HG03520 (cell line): ENCODE data around the gene TMEM204.

Source experiments
- ATAC-seq: cut with Tn5 transposase; IDR thresholded peaks from one replicate; pipeline ENCODE4 v1.9.1; 2021; ENCODE audit warnings: mild to moderate bottlenecking, moderate library complexity; ENCODE audit not compliant: unreplicated experiment

The TMEM204 gene

DNA sequence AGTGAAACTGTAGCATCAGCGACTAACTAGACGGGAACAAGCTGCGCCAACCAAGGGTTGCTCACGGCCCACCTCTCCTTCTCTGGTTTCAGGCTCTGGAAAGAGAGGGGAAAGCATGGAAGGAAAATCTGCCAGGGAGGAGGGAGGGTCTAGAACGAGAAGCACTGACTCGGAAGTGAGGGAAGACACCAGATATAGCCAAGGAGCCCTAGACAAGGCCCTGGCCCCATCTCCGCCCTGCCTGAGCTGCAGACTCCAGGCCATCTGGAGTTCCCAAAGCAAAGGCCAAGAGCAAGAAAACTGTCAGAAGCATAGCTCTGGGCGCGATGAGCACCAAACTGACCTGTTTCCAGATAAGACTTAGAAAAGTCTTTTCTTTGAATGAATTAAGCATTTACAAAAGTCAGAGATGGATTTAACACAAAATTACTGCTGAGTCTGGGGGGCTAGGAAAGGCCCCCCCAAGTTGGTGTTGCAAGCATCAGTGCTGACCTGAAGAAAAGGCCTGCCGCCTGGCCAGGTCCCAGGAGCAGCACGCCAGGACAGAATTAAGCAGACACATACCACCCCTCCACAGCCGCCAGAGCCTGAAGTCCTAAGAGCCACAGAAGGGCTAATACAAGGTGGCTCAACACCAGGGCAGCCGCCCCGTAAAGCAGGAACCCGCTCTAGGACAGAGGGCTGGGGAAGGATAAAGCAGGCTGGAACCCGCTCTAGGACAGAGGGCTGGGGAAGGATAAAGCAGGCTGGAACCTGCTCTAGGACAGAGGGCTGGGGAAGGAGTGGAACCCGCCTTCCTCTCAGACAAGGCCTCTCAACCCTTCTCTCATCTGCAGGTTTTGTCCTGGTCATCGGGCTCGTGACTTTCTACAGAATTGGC, 20.7 kb downstream of the TMEM204 start:
- no peak for ATAC-seq

DNA sequence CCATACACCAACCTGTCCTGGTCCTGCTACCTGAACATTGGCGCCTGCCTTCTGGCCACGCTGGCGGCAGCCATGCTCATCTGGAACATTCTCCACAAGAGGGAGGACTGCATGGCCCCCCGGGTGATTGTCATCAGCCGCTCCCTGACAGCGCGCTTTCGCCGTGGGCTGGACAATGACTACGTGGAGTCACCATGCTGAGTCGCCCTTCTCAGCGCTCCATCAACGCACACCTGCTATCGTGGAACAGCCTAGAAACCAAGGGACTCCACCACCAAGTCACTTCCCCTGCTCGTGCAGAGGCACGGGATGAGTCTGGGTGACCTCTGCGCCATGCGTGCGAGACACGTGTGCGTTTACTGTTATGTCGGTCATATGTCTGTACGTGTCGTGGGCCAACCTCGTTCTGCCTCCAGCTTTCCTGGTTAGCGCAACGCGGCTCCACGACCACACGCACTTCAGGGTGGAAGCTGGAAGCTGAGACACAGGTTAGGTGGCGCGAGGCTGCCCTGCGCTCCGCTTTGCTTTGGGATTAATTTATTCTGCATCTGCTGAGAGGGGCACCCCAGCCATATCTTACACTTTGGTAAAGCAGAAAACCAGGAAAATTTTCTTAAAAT, 21.5 kb downstream of the TMEM204 start:
- no peak for ATAC-seq

DNA sequence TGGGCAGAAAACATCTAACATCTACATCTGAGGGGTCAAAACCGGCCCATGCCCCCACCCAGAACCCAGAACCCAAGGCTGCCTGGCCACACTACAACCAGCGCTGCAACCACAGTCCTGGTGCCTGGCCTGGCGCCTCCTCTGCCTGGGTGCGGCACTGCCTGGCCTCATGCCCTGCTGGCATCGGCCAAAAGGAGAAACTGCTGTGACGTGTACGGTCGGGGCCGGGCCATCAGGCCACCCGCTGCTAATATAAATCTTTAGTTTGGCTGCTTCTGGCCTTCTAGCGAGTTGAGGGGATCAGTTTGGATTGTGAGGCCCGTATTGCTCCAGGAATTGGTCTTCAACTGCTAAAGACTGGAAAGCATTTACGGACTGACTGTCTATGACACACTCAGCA, 22.8 kb downstream of the TMEM204 start:
- no peak for ATAC-seq

DNA sequence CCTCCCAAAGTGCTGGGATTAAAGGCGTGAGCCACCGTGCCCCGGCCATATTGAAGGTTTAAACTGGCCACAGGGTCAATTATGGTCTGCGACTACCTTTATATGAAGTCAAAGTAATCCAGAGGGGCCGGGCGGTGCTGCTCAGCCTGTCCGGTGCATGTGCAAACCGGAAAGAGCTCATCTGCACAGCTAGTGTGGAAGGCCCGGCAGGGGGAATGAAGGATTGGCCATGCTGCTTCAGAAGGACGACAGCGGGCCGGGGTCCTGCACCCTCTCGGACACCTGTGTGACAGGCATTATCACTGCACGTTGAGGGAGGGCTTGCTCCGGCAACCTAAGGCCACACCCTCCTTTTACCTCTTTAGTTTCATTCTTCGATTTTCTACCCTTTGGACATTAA, 23.6 kb downstream of the TMEM204 start:
- no peak for ATAC-seq

DNA sequence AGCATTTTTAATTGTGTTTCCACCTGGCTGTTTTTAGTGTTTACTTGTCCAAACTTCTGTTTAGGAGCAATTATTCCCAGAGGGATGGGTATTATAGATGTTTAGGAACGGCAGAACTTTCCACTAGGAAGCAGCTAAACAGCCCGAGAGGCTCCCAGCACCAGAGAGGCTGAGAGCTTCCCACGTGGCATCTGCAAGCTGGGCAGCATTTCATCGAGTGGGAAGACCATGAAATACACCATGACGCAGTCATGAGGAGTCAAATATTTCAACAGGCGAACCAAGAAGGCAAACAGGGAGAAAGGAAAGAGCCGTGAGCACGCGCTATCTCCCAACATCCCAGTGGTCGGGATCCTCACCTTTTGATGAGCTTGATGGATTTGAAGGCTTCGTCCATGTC, 24.1 kb downstream of the TMEM204 start:
- no peak for ATAC-seq

DNA sequence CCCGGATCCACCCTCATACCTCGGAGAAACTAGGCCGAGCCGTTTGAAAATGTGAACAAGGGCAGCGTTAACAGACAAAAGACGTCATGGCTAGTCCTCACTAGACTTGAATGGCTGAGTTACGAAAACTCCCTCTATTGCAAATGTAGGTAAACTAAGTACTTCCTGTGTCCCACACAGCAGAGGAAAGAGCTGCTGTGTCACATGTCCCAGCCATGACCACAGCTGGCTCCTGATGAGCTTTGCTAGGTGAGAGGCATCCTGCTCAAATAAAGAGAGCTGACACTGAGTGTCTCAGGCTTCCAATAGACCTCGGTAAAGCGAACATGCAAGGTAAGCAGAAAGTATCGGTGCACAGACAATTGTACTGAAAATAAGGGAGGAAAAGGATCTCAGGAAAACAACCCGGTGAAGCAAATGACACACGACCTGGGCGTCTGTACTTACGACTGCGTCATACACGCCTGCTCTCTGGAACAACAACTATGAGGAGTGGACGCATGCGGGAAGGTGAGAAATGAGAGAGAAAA, 26.0 kb downstream of the TMEM204 start:
- ATAC-seq: no peak

DNA sequence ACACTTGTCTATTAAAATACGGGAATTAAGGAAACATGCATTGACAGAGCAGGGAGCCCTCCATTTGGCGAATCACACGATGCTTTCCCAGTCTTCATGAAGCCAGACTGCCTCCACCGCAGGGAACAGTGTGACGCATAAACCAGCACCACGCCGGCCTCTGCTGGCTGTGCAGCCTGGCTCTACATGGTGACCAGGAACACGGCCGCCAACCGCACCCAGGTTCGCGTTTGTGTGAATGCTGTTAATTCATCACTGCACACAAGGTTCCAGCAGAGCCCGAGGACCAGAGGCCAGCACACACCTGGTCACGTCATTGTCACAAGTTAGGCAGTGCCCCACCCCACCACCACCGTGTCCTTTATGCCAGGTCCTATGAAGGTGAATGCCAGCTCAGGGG, 26.7 kb downstream of the TMEM204 start:
- no peak for ATAC-seq

DNA sequence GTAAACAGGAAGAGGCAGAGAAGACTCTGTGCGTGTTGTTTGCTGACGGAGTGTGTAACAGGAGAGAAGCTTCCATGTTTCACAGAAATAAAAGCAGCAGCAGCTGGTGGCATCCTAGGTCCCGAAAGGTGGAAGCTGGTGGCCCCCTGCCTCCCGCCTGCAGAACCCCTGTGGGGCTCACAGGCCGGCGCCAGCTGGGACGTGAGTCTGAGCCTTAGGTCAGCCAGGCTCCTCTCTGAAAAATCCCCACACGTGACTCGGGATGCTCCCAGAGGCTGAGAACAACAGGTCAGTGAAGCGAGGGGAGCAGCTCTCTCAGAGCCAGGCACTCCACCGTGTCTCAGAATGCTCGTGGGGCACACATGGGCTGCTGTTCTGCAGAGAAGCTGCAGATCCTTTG, 27.4 kb downstream of the TMEM204 start:
- no peak for ATAC-seq

DNA sequence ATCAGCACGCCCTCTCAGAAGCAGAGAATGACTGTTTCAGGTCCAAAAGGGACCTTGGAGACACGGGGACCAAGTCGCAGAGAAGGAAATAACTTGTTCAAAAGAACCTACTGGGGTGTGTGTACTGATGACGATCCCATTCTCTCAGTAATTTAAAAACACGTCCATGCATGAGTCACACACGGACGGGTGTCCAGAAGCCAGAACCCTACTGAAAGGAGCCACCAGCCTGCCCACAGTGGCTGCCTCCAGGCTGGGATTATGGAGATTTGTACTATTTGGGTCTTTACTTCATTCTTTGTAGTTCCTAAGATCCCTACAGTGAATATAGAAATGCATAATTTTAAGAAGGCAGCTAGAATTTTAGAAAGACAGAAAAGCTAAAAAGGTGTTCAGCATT, 27.8 kb downstream of the TMEM204 start:
- no peak for ATAC-seq

DNA sequence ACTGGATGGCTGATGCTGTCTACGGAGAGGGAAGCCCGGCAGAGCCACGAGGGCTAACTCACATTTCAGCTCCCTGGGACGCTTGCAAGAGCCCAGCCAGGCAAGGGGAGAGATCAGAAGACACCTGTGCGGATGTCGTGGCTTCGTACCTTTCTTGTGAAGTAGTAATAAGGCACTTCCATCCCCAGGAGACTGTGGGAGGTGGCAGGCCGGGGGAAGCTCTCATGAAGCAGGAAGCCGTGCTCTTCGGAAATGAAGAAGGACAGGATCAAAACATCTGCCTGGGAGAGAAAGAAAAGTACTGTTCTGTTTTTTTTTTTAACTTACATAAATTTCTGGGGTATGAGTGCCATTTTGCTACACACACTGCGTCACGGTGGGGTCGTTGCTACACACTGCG, 28.4 kb downstream of the TMEM204 start:
- no peak for ATAC-seq

DNA sequence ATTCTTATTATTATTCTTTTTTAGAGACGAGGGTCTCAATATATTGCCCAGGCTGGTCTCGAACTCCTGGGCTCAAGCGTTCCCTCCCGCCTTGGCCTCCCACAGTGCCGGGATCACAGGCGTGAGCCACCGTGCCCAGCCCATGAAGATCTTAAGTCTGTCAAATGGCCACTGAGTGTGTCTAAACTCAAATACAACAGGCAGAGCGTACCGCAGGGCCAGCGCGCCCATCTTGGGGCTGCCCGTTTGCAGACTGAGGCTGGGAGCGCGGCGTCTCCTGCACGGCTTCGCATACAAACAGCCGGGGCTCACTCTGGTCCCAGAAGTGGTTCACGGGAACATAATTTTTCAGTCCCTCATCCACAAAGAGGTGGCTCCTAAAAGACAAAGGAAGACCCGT, 30.3 kb downstream of the TMEM204 start:
- no peak for ATAC-seq

DNA sequence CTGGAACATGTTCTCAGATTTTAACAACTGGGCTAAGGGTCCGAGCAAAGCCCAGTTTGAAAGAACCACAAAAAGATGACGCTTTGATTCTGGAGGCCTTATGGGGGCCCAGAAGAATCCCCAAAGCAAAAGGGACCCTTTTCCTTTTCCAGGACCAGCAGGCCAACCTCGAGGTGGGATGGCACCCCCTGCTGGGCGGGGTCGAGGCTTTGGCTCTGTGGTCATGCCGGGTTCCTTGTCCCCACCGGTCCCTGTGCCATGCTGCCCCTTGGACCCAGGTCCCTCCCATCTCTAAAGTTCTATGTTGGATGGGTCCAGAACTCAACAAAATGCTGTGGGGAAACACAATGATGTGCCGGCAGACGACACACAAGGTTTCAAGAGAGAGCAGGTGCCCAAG, 30.9 kb downstream of the TMEM204 start:
- no peak for ATAC-seq

DNA sequence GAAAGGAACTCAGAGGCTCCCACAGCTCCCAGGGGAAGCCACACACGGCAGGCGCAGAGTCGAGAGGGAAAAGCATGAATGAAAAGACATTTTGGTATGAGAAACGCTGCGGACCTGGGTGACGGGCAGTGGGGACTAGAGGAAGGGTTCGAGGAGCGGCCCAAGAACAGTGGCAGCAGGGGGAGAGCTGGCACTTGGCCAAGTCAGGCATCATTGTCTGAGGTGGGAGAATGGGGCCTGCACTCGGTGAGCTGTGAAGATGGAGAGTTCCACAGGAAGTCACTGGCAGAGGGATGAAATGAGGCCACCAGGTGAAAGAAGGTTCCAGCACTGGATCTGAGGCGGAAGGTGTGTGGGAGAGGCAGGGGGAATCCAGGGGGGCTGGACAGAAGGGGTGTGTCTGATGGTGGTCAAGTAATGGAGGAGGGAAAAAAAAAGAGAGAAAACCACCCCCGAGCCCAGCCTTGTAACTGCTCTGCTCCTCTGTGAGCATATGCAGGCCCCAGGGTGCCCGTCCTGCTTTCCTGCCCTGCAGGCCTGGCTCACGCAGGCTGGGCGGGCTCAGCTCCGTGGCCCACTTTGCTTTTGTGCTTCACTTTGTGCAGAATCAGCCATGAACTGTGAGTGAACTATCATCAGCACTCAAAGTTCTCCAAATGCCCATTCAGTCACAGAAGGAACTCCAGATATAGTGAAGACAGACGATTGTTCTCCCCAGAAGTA, 31.8 kb downstream of the TMEM204 start:
- ATAC-seq: no peak

DNA sequence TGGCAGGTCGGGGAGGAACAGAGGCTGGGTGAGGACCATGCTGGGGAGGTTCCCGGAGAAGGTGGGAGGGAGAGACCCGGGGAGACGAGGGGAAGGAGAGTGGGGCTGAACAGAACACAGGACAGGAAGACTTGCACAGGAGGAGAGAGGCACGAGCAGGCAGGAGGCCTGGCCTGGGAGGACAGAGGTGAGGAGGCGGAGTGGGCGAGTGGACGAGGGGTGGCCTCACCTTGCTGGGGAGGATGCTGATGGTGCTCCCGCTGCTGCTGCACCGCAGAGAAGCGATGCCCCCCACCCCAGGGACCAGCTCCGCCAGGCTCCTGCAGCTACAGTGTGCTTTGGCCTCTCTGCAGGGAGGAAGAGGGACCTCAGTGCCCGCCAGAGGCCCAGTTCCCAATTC, 34.5 kb downstream of the TMEM204 start:
- no peak for ATAC-seq

DNA sequence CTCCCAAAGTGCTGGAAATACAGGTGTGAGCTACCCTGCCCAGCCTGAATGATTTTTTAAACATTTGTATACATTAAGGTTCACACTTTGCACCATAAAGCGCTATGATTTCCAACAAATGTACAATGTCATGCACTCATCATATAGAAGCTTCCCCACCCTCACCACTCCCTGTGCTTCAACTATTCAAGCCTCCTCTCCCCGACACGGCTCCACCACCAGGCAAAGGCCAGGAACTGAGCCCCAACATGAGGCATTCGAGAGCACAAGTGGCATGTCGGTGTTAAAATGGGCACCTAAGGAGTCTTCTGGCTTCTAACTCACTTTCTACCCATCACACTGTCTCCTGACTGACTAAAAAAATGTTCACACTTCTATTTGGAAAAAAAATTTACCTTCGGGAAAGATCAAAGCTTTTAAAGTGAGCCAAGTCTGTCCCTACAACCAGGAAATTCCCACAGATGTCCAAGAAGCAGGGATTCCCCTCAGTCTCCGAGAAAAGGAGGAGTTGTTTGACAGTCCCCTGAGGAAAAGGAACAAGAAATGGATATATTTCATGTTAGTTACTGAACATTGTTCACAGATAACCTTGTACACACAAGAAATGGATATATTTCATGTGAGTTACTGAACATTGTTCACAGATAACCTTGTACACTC, 37.7 kb downstream of the TMEM204 start:
- no peak for ATAC-seq

DNA sequence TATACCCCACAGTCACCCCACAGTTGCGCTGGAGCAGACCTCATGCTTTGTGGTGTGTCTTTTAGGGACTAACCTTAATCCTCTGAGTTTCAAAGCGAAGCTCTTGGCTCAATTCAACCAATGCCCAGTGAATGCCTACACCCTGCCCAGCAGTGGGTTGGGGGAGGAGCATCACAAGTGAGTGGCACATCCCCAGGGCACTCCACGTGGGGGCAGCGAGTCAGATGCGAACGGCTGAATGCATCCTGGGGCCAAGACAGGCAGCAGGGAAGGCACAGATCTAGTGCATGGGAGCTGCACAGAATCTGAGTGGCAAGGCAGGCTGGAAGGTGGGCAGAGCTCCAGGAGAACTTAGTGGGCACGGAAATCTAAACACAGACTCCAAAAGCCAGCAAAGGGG, 39.2 kb downstream of the TMEM204 start:
- ATAC-seq: no peak

DNA sequence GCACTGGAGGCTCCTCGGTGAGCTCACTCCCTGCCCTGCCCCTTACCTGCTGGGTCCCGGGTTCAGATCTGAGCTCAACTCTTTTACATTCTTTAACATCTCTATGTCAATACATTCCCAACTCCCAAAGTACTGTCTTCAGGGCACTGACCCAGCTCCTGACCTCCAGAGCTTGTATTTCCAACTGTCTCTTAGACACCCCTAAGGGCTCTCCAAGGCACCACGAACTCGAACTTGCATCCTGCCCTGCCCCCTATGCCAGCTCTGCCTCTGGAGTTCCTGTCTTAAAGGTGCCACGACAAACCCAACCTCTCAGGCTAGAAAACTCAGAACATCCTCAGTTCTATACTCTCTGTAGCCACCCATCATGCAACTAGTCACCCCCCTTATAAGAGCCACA, 39.8 kb downstream of the TMEM204 start:
- no peak for ATAC-seq

DNA sequence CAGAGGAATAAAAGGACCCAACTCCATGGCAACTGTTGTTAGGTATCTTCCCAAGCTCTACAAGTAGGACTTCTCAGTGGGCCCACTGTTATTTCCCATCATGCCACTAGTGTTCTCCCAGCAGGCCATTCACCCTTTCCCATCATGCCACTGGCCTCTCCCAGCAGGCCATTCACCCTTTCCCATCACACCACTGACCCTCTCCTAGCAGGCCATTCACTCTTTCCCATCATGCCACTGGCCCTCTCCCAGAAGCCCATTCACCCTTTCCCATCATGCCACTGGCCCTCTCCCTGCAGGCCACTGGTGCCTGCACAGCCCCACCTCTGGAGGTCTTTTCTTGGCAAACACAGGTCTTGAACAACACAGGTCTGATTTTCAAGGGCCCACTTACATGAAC, 42.1 kb downstream of the TMEM204 start:
- ATAC-seq: no peak

DNA sequence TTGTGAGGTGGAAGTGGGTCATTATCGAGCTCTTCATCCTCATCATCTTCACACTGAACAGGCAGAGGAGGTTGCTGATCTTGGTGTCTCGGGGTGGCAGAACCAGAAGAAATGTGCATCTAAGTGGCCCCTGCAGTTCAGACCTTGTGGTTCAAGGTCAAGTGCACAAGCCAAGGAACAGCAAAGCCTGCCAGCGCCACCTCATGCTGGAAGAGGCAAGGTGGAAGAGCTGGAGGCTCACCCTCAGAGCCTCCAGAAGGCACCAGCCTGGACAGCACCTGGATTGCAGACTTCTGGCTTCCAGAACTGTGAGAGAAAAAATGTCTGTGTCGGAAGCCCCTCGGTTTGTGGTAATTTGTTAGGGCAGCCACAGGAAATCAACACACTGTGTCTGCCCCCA, 45.7 kb downstream of the TMEM204 start:
- no peak for ATAC-seq

DNA sequence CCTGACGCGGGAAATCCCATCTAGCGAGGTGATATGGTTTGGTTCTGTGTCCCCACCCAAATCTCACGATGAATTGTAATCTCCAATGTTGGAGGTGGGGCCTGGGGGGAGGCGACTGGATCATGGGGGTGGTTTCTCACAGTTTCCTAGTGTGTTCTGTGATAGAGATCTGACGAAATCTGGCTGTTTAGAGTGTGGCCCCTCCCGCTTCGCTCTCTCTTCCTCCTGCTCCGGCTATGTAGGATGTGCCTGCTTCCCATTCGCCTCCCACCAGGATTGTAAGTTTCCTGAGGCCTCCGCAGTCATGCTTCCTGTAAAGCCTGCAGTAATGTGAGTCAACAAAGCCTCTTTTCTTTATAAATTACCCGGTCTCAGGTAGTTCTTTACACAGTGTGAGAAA, 46.8 kb downstream of the TMEM204 start:
- no peak for ATAC-seq

DNA sequence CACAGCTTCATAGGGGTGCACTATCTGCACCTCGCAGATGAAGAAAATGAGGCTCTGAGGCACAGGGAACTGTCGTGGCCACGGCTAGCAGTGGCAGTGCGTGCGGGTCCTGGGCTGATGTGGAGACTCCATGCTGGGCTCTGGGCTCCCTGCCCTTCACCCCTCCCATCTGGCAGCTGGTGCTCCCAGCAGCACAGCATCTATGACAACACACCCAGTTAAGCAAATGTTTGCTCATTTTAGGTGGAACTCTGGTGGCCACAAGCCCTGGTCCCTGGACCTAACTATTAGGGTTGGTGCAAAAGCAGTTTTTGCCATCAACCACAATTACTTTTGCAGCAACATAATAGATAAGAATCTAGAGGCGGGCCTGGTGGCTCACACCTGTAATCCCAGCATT, 47.5 kb downstream of the TMEM204 start:
- no peak for ATAC-seq
